Measurements from ENCODE around the gene CDH23.

Gene CDH23

GRCh38 chr10:71467161-71467560, 70.4 kb downstream of the CDH23 start:
- DNase-seq (ENCODE audit: low read depth) = no peak

GRCh38 chr10:71467569-71468362, 71.0 kb downstream of the CDH23 start:
- DNase-seq (ENCODE audit: low read depth) = no peak

GRCh38 chr10:71468363-71469094, 71.8 kb downstream of the CDH23 start:
- DNase-seq (ENCODE audit: low read depth) = no peak

- DNase-seq (ENCODE audit: low read depth) = no peak
Measured at GRCh38 chr10:71471006-71471405, 74.3 kb downstream of the CDH23 start.

- DNase-seq (ENCODE audit: low read depth) = no peak
Measured at GRCh38 chr10:71471957-71472365, 75.2 kb downstream of the CDH23 start.

- no peak for DNase-seq (ENCODE audit: low read depth)
Measured at GRCh38 chr10:71472466-71472865, 75.7 kb downstream of the CDH23 start.

- DNase-seq (ENCODE audit: low read depth) = no peak
Measured at GRCh38 chr10:71472912-71473311, 76.2 kb downstream of the CDH23 start.

GRCh38 chr10:71473671-71474599, 77.2 kb downstream of the CDH23 start:
- no peak for DNase-seq (ENCODE audit: low read depth)

- no peak for DNase-seq (ENCODE audit: low read depth)
Measured at GRCh38 chr10:71474702-71475242, 78.1 kb downstream of the CDH23 start.

- DNase-seq (ENCODE audit: low read depth) = no peak
Measured at GRCh38 chr10:71475243-71475871, 78.6 kb downstream of the CDH23 start.

GRCh38 chr10:71476228-71477011, 79.7 kb downstream of the CDH23 start:
- DNase-seq (ENCODE audit: low read depth) = no peak

GRCh38 chr10:71478173-71478572, 81.5 kb downstream of the CDH23 start:
- DNase-seq (ENCODE audit: low read depth) = no peak

- DNase-seq (ENCODE audit: low read depth) = no peak
Measured at GRCh38 chr10:71478813-71479365, 82.2 kb downstream of the CDH23 start.

- no peak for DNase-seq (ENCODE audit: low read depth)
Measured at GRCh38 chr10:71479831-71480230, 83.1 kb downstream of the CDH23 start.

GRCh38 chr10:71480662-71481061, 83.9 kb downstream of the CDH23 start:
- no peak for DNase-seq (ENCODE audit: low read depth)

- no peak for DNase-seq (ENCODE audit: low read depth)
Measured at GRCh38 chr10:71481746-71482410, 85.2 kb downstream of the CDH23 start.

- no peak for DNase-seq (ENCODE audit: low read depth)
Measured at GRCh38 chr10:71482620-71483019, 85.9 kb downstream of the CDH23 start.

- no peak for DNase-seq (ENCODE audit: low read depth)
Measured at GRCh38 chr10:71483135-71483534, 86.4 kb downstream of the CDH23 start.

- no peak for DNase-seq (ENCODE audit: low read depth)
Measured at GRCh38 chr10:71483885-71484751, 87.4 kb downstream of the CDH23 start.
